ENCODE results near the gene TMEM179. TPM values are rescaled to one million over a fixed set of nuclear protein-coding genes. Genes with fewer than 3 reads are reported as not detected.
A peak's percentile ranks its signal among the peaks of the same experiment; 100 is the strongest.

Gene TMEM179
- total RNA-seq, 1 donor from 2014 or later, result not detected

DNA sequence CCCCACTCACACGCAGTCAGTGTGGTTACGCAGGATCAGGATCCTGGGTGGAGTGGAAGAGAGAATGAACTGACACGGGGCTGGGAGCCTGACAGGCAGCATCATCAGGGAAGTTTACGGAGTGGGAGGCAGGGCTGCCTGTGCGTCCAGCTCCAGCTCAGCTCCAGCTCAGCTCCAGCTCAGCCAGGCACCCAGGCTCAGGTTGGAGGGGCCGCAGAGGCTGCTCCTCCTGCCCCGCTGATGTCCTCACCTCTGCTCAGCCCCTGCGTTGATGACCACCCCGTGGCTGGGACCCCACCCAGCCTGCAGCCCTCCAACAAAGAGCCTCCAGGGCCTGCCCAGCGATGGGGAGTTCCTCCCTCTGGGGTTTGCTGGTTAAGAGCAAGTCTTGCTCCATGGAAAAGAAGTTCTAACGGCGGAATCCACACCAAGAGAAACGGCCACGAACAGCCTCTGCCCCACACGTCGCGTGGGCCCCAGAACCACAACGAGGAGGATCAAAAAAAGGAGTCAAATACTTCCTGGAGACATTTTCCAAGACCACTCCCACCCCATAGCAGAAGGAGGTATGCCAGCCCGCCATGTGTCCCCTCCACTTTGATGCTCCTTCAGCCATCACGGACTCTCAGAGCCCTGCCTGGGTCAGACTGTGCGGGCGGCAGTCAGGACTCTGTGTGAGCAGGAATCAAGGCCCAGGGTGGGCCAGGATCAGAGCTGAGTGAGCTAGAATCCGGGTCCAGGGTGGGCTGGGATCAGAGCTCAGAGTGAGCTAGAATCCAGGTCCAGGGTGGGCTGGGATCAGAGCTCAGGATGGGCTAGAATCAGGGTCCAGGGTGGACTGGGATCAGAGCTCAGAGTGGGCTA, 42.7 kb downstream of the TMEM179 start:
- intact Hi-C loops (cut with DNase I), result no loop called here
- ATAC-seq (no peak), DNase-seq (no peak)

GRCh38 chr14:104561124-104561557, 43.4 kb downstream of the TMEM179 start:
- DNase-seq, result no peak

More for the DNA sequence above, 42.7 kb downstream of the TMEM179 start:
- no peak overlapping the region for H3K27ac ChIP-seq
- no peaks in the 10 kb centered on the region for H3K36me3 ChIP-seq
- no peak overlapping the region for H3K4me3 ChIP-seq
- H3K27me3 ChIP-seq (ENCODE audit: low read depth), result peaks cover 35% of the 10 kb centered on the region
- H3K4me1 ChIP-seq, result peaks cover 12% of the 10 kb centered on the region
- TF ChIP-seq, protein P1, sequence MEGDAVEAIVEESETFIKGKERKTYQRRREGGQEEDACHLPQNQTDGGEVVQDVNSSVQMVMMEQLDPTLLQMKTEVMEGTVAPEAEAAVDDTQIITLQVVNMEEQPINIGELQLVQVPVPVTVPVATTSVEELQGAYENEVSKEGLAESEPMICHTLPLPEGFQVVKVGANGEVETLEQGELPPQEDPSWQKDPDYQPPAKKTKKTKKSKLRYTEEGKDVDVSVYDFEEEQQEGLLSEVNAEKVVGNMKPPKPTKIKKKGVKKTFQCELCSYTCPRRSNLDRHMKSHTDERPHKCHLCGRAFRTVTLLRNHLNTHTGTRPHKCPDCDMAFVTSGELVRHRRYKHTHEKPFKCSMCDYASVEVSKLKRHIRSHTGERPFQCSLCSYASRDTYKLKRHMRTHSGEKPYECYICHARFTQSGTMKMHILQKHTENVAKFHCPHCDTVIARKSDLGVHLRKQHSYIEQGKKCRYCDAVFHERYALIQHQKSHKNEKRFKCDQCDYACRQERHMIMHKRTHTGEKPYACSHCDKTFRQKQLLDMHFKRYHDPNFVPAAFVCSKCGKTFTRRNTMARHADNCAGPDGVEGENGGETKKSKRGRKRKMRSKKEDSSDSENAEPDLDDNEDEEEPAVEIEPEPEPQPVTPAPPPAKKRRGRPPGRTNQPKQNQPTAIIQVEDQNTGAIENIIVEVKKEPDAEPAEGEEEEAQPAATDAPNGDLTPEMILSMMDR (IDR thresholded peaks at IDR 0.05), result no peak
- H3K9me3 ChIP-seq, result no peaks in the 10 kb centered on the region

GRCh38 chr14:104560586-104560945, 44.0 kb downstream of the TMEM179 start:
- Histone ChIP-seq H3K4me3 (no peak overlapping the region), H3K9me3 (no peaks in the 10 kb centered on the region), H3K27me3 (ENCODE audit: low read depth) (peaks cover 25% of the 10 kb centered on the region), H3K36me3 (no peaks in the 10 kb centered on the region), H3K27ac (no peak overlapping the region), H3K4me1 (peaks cover 12% of the 10 kb centered on the region)
- ATAC-seq, result no peak
- no peak for DNase-seq
- TF ChIP-seq, protein P1 (IDR thresholded peaks at IDR 0.05), result no peak
- intact Hi-C loops (cut with DNase I), result no loop called here

More at GRCh38 chr14:104561124-104561557, 43.4 kb downstream of the TMEM179 start:
- Histone ChIP-seq H3K9me3 (no peaks in the 10 kb centered on the region), H3K27ac (no peak overlapping the region), H3K27me3 (ENCODE audit: low read depth) (peaks cover 28% of the 10 kb centered on the region), H3K36me3 (no peaks in the 10 kb centered on the region), H3K4me3 (no peak overlapping the region), H3K4me1 (peaks cover 12% of the 10 kb centered on the region)
- TF ChIP-seq, protein P1 (IDR thresholded peaks at IDR 0.05), result no peak
- no peak for ATAC-seq
- intact Hi-C loops (cut with DNase I), result no loop called here

- TF ChIP-seq, protein P1 (IDR thresholded peaks at IDR 0.05), result no peak
- DNase-seq, result no peak
- intact Hi-C loops (cut with DNase I), result no loop called here
- H3K4me3 ChIP-seq, result no peak overlapping the region
- ATAC-seq, result no peak
- H3K36me3 ChIP-seq, result no peaks in the 10 kb centered on the region
- H3K27me3 ChIP-seq (ENCODE audit: low read depth), result peaks cover 24% of the 10 kb centered on the region
- H3K27ac ChIP-seq, result no peak overlapping the region
- H3K9me3 ChIP-seq, result no peaks in the 10 kb centered on the region
- H3K4me1 ChIP-seq, result peaks cover 12% of the 10 kb centered on the region
These were observed 44.6 kb downstream of the TMEM179 start for GRCh38 chr14:104559804-104560585.

- TF ChIP-seq, protein P1 (IDR thresholded peaks at IDR 0.05), result no peak
- H3K9me3 ChIP-seq, result no peaks in the 10 kb centered on the region
- intact Hi-C loops (cut with DNase I), result no loop called here
- peaks cover 8% of the 10 kb centered on the region for H3K4me1 ChIP-seq
- H3K27ac ChIP-seq, result no peak overlapping the region
- no peak overlapping the region for H3K4me3 ChIP-seq
- ATAC-seq (no peak), DNase-seq (peak; percentile 32)
- no peaks in the 10 kb centered on the region for H3K36me3 ChIP-seq
- peaks cover 23% of the 10 kb centered on the region for H3K27me3 ChIP-seq (ENCODE audit: low read depth)
These were observed 45.4 kb downstream of the TMEM179 start for GRCh38 chr14:104559028-104559803.

Measured in lower lobe of right lung (tissue), 2 donors.